Measurements from ENCODE around the gene TBC1D22A.

Gene TBC1D22A

GRCh38 chr22:47149976-47150375 is 387.5 kb downstream of the TBC1D22A start:
- no peak for DNase-seq

GRCh38 chr22:47150426-47150825 is 388.0 kb downstream of the TBC1D22A start:
- DNase-seq: no peak

- no peak for DNase-seq
Observed at GRCh38 chr22:47151064-47151463, 388.6 kb downstream of the TBC1D22A start.

- no peak for DNase-seq
Observed at GRCh38 chr22:47151490-47151889, 389.0 kb downstream of the TBC1D22A start.

- no peak for DNase-seq
Observed at GRCh38 chr22:47152236-47152635, 389.8 kb downstream of the TBC1D22A start.

- DNase-seq: no peak
Observed at GRCh38 chr22:47152938-47153337, 390.5 kb downstream of the TBC1D22A start.

- DNase-seq: no peak
Observed at GRCh38 chr22:47153854-47154525, 391.5 kb downstream of the TBC1D22A start.

GRCh38 chr22:47154621-47155081 is 392.2 kb downstream of the TBC1D22A start:
- no peak for DNase-seq

GRCh38 chr22:47155131-47155885 is 392.9 kb downstream of the TBC1D22A start:
- no peak for DNase-seq

GRCh38 chr22:47155912-47156311 is 393.5 kb downstream of the TBC1D22A start:
- DNase-seq: no peak

- no peak for DNase-seq
Observed at GRCh38 chr22:47156352-47157092, 394.1 kb downstream of the TBC1D22A start.

GRCh38 chr22:47157093-47157420 is 394.6 kb downstream of the TBC1D22A start:
- DNase-seq: no peak

- no peak for DNase-seq
Observed at GRCh38 chr22:47157486-47158270, 395.2 kb downstream of the TBC1D22A start.

GRCh38 chr22:47158457-47158856 is 396.0 kb downstream of the TBC1D22A start:
- no peak for DNase-seq

GRCh38 chr22:47159592-47159991 is 397.1 kb downstream of the TBC1D22A start:
- DNase-seq: no peak

GRCh38 chr22:47160141-47160541 is 397.7 kb downstream of the TBC1D22A start:
- DNase-seq: no peak

GRCh38 chr22:47160781-47161520 is 398.5 kb downstream of the TBC1D22A start:
- DNase-seq: no peak

GRCh38 chr22:47161631-47162030 is 399.2 kb downstream of the TBC1D22A start:
- no peak for DNase-seq

GRCh38 chr22:47162865-47163264 is 400.4 kb downstream of the TBC1D22A start:
- DNase-seq: no peak

- DNase-seq: no peak
Observed at GRCh38 chr22:47163481-47163855, 401.0 kb downstream of the TBC1D22A start.

GRCh38 chr22:47163856-47164513 is 401.5 kb downstream of the TBC1D22A start:
- no peak for DNase-seq

Measured in NCI-H748 treated with DMSO at 0.1 percent for 48 hours (cell line).